ENCODE data around the gene TRMT2B. TPM values are rescaled to one million over a fixed set of nuclear protein-coding genes. Genes with fewer than 3 reads are reported as not detected.

TRMT2B gene
- total and polyA plus RNA-seq, 10 of the 15 experiments (the other 5 are each of a cell fraction or from before 2014, with no cell fraction given): 2.5 to 14.2 (median 11.5) TPM

DNA sequence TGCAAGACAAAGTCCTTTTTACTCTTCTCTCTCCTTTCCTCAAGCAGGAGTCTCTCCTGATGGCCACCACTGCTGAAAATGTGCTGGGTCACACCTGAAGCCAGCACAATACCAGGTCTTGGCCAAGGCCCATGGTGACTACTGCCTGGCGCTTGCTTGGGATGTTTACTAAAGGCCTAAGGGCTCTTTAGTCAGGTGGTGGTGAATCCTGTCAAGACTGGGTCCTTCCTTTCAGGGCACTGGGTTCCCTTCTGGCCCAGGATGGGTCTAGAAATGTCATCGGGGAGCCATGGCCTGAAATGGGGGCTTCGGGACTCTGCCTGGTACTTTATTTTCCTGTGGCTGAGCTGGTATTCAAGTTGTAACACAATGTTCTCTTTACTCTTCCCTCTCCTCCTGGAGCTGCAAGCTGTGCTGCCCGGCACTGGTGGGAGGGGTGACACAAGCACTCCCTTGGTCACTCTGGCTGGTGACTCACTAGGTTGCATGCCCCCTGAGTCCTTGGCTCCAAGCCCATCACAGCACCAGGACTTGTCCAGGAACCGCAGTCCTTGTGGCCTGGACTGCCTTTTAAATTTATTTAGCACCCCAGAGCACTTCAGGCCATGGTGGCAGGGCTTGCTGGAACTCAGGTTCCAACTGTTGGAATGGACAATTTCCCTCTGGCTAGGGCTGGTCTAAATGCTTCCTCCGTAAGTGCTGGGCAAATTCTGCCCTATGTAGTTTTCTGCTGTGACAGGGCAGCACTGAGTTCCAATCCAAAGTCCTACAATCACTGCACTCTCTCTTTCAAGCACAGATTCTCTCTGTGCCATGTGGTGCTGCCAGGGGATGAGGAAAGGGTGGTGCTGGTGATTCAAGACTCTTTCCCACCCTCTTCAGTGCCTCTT is 71.1 kb downstream of the TRMT2B start:
- no TSS peak for BruUV-seq (replicated peaks)
- no peaks in the 10 kb centered on the region for H3K27me3 ChIP-seq (replicated peaks in 1 of 2; ENCODE audit: control insufficient read depth in 2 of 2, insufficient read depth in 2 of 2, low read length in 1 of 2)
- intact Hi-C loops (cut with micrococcal nuclease; ENCODE audit: unreplicated experiment): no loop called here
- ChIA-PET SMC1A (ENCODE audit: uncharacterized antibody, unreplicated experiment) (no interaction called here), CTCF (no interaction called here), RAD21 (ENCODE audit: unreplicated experiment) (no interaction called here), POLR2A (no interaction called here)
- H3K9ac ChIP-seq (ENCODE audit: control insufficient read depth, insufficient read depth, low read length): no peak overlapping the region
- no peak for ATAC-seq
- no peaks in the 10 kb centered on the region for H3K4me1 ChIP-seq (ENCODE audit: control insufficient read depth, insufficient read depth, low read length)
- DNase-seq (ENCODE audit: low read depth, low spot score): no peak
- no peaks in the 10 kb centered on the region for H3K9me3 ChIP-seq (replicated peaks; ENCODE audit: control insufficient read depth, insufficient read depth, low read length)
- WGBS (ENCODE audit: insufficient coverage, insufficient replicate concordance, low lambda C conversion rate, missing lambda C conversion rate): 57% methylated on average over 6 of the region's 6 CpGs
- H3K4me3 ChIP-seq: no peak overlapping the region
- no peaks in the 10 kb centered on the region for H3K36me3 ChIP-seq (ENCODE audit: control insufficient read depth in 2 of 2, insufficient read depth in 2 of 2, low read length in 1 of 2)
- H3K79me2 ChIP-seq (ENCODE audit: control insufficient read depth, insufficient read depth, low read length): no peaks in the 10 kb centered on the region
- H3K4me2 ChIP-seq (ENCODE audit: control insufficient read depth, insufficient read depth): no peak overlapping the region
- no peak for FAIRE-seq
- in situ Hi-C loops (cut with MboI): no loop called here
- no peaks in the 10 kb centered on the region for H4K20me1 ChIP-seq (ENCODE audit: control insufficient read depth, insufficient read depth)
- no peak overlapping the region for H3K27ac ChIP-seq (ENCODE audit: control insufficient read depth, insufficient read depth)
- H2AFZ ChIP-seq (ENCODE audit: control insufficient read depth, low read depth, low read length): no peak overlapping the region
- TF ChIP-seq YY1 (IDR thresholded peaks at IDR 0.05; ENCODE audit: low read depth, low read length) (no peak), SREBF1 (IDR thresholded peaks at IDR 0.05; ENCODE audit: low read length) (no peak), WRNIP1 (IDR thresholded peaks at IDR 0.05; ENCODE audit: borderline replicate concordance, low read depth, low read length) (no peak), FOXM1 (IDR thresholded peaks at IDR 0.05; ENCODE audit: low read depth, low read length) (no peak), MYC (IDR thresholded peaks at IDR 0.05; ENCODE audit: insufficient read depth, insufficient read length, insufficient replicate concordance, low read length, severe bottlenecking) (no peak), SRF (IDR thresholded peaks at IDR 0.05; ENCODE audit: low read depth in 2 of 2, low read length in 2 of 2) (no peak), NR2C2 (IDR thresholded peaks at IDR 0.05; ENCODE audit: borderline replicate concordance, control insufficient read depth, insufficient read length, low read depth) (no peak), IKZF2 (IDR thresholded peaks at IDR 0.05) (no peak), TCF3 (IDR thresholded peaks at IDR 0.05; ENCODE audit: borderline replicate concordance, insufficient read depth, low read depth, low read length) (no peak), ESRRA (IDR thresholded peaks at IDR 0.05; ENCODE audit: low read length) (no peak), RELA (IDR thresholded peaks at IDR 0.05; ENCODE audit: borderline replicate concordance, partially characterized antibody) (no peak), ZSCAN29 (IDR thresholded peaks at IDR 0.05) (no peak)
- TF ChIP-seq, protein P1, sequence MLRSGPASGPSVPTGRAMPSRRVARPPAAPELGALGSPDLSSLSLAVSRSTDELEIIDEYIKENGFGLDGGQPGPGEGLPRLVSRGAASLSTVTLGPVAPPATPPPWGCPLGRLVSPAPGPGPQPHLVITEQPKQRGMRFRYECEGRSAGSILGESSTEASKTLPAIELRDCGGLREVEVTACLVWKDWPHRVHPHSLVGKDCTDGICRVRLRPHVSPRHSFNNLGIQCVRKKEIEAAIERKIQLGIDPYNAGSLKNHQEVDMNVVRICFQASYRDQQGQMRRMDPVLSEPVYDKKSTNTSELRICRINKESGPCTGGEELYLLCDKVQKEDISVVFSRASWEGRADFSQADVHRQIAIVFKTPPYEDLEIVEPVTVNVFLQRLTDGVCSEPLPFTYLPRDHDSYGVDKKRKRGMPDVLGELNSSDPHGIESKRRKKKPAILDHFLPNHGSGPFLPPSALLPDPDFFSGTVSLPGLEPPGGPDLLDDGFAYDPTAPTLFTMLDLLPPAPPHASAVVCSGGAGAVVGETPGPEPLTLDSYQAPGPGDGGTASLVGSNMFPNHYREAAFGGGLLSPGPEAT (IDR thresholded peaks at IDR 0.05; ENCODE audit: low read depth): no peak
- TF ChIP-seq, protein P2, sequence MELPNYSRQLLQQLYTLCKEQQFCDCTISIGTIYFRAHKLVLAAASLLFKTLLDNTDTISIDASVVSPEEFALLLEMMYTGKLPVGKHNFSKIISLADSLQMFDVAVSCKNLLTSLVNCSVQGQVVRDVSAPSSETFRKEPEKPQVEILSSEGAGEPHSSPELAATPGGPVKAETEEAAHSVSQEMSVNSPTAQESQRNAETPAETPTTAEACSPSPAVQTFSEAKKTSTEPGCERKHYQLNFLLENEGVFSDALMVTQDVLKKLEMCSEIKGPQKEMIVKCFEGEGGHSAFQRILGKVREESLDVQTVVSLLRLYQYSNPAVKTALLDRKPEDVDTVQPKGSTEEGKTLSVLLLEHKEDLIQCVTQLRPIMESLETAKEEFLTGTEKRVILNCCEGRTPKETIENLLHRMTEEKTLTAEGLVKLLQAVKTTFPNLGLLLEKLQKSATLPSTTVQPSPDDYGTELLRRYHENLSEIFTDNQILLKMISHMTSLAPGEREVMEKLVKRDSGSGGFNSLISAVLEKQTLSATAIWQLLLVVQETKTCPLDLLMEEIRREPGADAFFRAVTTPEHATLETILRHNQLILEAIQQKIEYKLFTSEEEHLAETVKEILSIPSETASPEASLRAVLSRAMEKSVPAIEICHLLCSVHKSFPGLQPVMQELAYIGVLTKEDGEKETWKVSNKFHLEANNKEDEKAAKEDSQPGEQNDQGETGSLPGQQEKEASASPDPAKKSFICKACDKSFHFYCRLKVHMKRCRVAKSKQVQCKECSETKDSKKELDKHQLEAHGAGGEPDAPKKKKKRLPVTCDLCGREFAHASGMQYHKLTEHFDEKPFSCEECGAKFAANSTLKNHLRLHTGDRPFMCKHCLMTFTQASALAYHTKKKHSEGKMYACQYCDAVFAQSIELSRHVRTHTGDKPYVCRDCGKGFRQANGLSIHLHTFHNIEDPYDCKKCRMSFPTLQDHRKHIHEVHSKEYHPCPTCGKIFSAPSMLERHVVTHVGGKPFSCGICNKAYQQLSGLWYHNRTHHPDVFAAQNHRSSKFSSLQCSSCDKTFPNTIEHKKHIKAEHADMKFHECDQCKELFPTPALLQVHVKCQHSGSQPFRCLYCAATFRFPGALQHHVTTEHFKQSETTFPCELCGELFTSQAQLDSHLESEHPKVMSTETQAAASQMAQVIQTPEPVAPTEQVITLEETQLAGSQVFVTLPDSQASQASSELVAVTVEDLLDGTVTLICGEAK (IDR thresholded peaks at IDR 0.05; ENCODE audit: borderline replicate concordance): no peak
- TF ChIP-seq, protein P3, sequence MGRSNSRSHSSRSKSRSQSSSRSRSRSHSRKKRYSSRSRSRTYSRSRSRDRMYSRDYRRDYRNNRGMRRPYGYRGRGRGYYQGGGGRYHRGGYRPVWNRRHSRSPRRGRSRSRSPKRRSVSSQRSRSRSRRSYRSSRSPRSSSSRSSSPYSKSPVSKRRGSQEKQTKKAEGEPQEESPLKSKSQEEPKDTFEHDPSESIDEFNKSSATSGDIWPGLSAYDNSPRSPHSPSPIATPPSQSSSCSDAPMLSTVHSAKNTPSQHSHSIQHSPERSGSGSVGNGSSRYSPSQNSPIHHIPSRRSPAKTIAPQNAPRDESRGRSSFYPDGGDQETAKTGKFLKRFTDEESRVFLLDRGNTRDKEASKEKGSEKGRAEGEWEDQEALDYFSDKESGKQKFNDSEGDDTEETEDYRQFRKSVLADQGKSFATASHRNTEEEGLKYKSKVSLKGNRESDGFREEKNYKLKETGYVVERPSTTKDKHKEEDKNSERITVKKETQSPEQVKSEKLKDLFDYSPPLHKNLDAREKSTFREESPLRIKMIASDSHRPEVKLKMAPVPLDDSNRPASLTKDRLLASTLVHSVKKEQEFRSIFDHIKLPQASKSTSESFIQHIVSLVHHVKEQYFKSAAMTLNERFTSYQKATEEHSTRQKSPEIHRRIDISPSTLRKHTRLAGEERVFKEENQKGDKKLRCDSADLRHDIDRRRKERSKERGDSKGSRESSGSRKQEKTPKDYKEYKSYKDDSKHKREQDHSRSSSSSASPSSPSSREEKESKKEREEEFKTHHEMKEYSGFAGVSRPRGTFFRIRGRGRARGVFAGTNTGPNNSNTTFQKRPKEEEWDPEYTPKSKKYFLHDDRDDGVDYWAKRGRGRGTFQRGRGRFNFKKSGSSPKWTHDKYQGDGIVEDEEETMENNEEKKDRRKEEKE (IDR thresholded peaks at IDR 0.05): no peak

Measured in GM12878 (cell line).